ENCODE data around the gene KAT6B.

GRCh38 chr10:74977072-74977471 lies 150.7 kb downstream of the KAT6B start:
- TF ChIP-seq CTCF (IDR thresholded peaks at IDR 0.05) (no peak), POLR2A (IDR thresholded peaks at IDR 0.05) (no peak)

Data from uterus (tissue), 2 donors.